GM18502 (cell line): ENCODE data around the gene SDS.

Experiments used
- ATAC-seq: cut with Tn5 transposase; IDR thresholded peaks from one replicate; pipeline ENCODE4 v1.9.1; 2021; ENCODE audit warnings: mild to moderate bottlenecking; ENCODE audit not compliant: unreplicated experiment, poor library complexity

SDS gene

GRCh38 chr12:113427882-113428281 is 24.2 kb upstream of the SDS start:
- no peak for ATAC-seq

- ATAC-seq, result no peak
These were observed 22.3 kb upstream of the SDS start for GRCh38 chr12:113425960-113426453.

GRCh38 chr12:113424915-113425823 is 21.5 kb upstream of the SDS start:
- no peak for ATAC-seq

- no peak for ATAC-seq
These were observed 20.8 kb upstream of the SDS start for GRCh38 chr12:113424456-113424855.

GRCh38 chr12:113422886-113423669 is 19.4 kb upstream of the SDS start:
- no peak for ATAC-seq

GRCh38 chr12:113422030-113422885 is 18.6 kb upstream of the SDS start, which contains the start of gene SDSL:
Gene SDSL (plus strand): TSS chr12:113422380. CDS start chr12:113427983, 5,603 bp downstream.
- peak; percentile 92 for ATAC-seq

- ATAC-seq, result no peak
These were observed 17.4 kb upstream of the SDS start for GRCh38 chr12:113420996-113421595.

- ATAC-seq, result no peak
These were observed 14.7 kb upstream of the SDS start for GRCh38 chr12:113418213-113418879.

- ATAC-seq, result no peak
These were observed 12.5 kb upstream of the SDS start for GRCh38 chr12:113416091-113416754.

GRCh38 chr12:113414519-113415038 is 10.9 kb upstream of the SDS start:
- no peak for ATAC-seq

- ATAC-seq, result no peak
These were observed 9.8 kb upstream of the SDS start for GRCh38 chr12:113413488-113413939.

- ATAC-seq, result no peak
These were observed 5.9 kb upstream of the SDS start for GRCh38 chr12:113409462-113410124.

GRCh38 chr12:113408756-113409298 is 5.1 kb upstream of the SDS start:
- no peak for ATAC-seq

- no peak for ATAC-seq
These were observed 4.4 kb upstream of the SDS start for GRCh38 chr12:113407931-113408600.

GRCh38 chr12:113405694-113406093 is 2.0 kb upstream of the SDS start:
- ATAC-seq, result no peak

- no peak for ATAC-seq
These were observed 964 bp downstream of the SDS start for GRCh38 chr12:113402586-113403260.
